NCI-H69 (cell line): ENCODE data around the gene EIF2S3B.

Experiments
- DNase-seq: peaks from one replicate; lab custom pipeline; 2025; lab: John Stamatoyannopoulos, UW

Gene EIF2S3B

DNA sequence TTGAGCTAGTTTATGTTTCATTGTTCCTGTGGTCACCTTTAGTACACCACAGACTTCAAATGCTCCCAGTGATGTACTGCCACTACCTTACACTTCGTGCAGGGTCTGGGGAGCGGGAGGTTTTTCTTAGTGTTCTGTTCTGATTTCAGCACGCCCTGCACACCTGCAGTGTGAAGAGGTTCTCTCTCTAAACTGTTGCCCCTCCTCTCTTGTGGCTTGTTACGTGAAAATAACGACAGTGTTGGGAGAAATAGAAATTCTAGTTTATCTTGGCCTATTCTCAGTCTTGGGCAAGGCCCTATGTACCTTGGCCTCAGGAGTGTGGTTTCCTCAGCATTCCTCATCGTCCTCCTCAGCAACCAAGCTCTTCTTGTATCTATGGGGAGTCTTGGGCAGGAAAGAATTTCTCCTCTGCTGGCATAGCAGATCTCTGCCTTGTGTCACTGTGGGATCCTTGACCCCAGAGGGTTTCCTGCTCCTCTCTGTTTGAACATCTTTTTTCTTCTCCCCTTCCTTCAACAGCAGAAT is 48.6 kb downstream of the EIF2S3B start:
- no peak for DNase-seq

DNA sequence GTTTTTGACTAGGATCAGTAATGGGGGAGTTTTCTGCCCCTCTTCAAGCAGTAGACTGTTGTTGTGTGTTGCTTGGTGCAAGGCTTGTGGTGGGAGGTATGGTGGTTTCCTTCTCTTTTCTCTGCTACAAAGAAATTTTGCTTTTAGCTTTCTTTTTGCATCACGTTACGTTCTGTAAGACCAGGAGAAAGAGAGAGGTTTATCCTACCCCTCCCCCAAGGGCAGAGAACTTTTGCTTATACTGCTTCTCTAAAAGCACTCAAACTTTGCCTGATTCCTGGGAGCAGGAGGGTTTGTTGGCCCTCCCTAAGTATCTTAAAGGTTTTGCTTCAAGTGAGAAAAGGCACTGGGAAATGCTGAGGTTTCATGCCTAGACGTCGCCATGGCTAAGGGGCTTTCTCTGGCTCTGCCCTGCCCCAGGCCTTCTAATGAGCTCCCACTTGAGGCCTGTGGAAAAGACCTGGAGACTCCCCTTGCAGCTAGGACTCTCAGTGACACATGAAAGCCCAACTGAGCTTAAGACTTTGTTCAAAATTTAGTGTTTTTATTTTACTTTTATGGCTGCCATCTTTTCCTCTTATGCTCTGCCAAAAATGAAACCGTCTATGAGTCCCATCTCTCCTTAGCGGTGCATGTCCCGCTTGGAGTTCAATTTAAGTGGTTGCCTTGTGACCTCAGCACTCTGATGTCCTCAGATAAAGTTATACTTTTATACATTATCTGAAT is 49.2 kb downstream of the EIF2S3B start:
- DNase-seq: no peak

DNA sequence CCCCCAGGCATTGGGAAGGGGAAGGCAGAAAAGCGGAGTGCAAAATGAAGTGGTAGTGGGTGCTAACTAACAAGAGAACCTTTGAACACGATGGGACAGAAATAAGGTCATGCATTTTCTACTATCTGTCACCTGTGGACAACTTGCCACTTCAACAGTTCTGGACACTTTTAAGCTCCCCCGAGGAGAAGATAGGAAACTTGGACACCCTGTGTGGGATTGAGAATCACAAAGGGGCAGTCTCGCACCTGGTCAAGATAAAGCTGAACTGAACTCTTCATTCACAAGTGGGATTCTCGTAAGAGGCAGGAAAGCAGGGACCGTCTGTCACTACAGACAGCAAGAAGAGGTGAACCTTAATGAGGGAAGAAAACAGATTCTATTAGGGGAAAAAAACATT is 51.6 kb downstream of the EIF2S3B start:
- no peak for DNase-seq

DNA sequence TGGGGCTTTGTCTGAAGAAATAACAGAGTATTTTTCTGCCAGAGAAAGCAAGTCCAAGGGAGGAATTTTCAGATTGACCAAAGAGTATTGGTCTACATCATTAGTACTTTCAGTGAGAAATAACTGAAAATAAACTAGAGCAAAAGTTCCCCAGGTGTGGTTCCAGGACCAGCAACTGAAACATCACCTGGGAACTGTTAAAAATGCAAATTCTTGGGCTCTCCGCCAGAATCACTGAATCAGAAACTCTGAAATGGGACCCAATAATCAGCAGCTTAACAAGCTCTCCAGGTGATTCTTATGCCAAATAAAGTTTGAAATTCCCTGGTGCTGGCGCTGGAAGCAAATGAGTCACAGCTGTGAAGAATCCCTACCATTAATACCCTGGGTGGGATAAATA is 52.1 kb downstream of the EIF2S3B start:
- DNase-seq: no peak
